H9 (cell line): Measurements from ENCODE around the gene SLC25A48. TPM values are rescaled to one million over a fixed set of nuclear protein-coding genes. Genes with fewer than 3 reads are reported as not detected.

Experiments
- DNase-seq: peaks from one replicate; pipeline ENCODE4 v3.0.0-alpha.2; 2017
- H2AFZ ChIP-seq: one replicate; pipeline ENCODE4 v1.6.1; 2013; ENCODE audit warnings: mild to moderate bottlenecking, low read length, control low read depth, moderate library complexity
- H2AK5ac ChIP-seq: 2 replicates; pipeline ENCODE4 v1.6.1; 2013; ENCODE audit warnings: low read length, control low read depth, mixed read lengths; ENCODE audit not compliant: insufficient read length
- H2BK120ac ChIP-seq: one replicate; pipeline ENCODE4 v1.6.1; 2013; ENCODE audit warnings: low read depth, mild to moderate bottlenecking, low read length, control low read depth, inconsistent platforms; ENCODE audit not compliant: poor library complexity, severe bottlenecking
- H2BK12ac ChIP-seq: 2 replicates; pipeline ENCODE4 v1.6.1; 2013; ENCODE audit warnings: low read length, control low read depth, mixed read lengths, low read depth; ENCODE audit not compliant: insufficient read length
- H2BK15ac ChIP-seq: 2 replicates; pipeline ENCODE4 v1.6.1; 2013; ENCODE audit warnings: low read depth, low read length, control low read depth
- H2BK20ac ChIP-seq: one replicate; pipeline ENCODE4 v1.6.1; 2013; ENCODE audit warnings: low read depth, mild to moderate bottlenecking, low read length, control low read depth, inconsistent platforms; ENCODE audit not compliant: poor library complexity, severe bottlenecking
- H2BK5ac ChIP-seq: 2 replicates; pipeline ENCODE4 v1.6.1; 2013; ENCODE audit warnings: low read length, control low read depth, mixed read lengths; ENCODE audit not compliant: insufficient read length
- H3K14ac ChIP-seq: 2 replicates; pipeline ENCODE4 v1.6.1; 2013; ENCODE audit warnings: low read length, control low read depth; ENCODE audit not compliant: insufficient read depth
- H3K18ac ChIP-seq: 2 replicates; pipeline ENCODE4 v1.6.1; 2013; ENCODE audit warnings: low read depth, mild to moderate bottlenecking, mixed read lengths, low read length, control low read depth; ENCODE audit not compliant: insufficient read length
- H3K23ac ChIP-seq: 2 replicates; pipeline ENCODE4 v1.6.1; 2013; ENCODE audit warnings: low read length, control low read depth, mixed read lengths, low read depth; ENCODE audit not compliant: insufficient read length
- H3K23me2 ChIP-seq: 2 replicates; pipeline ENCODE4 v1.6.1; 2013; ENCODE audit warnings: low read depth, mild to moderate bottlenecking, mixed read lengths, low read length, control low read depth; ENCODE audit not compliant: insufficient read length, poor library complexity, severe bottlenecking
- H3K27ac ChIP-seq: 2 replicates; pipeline ENCODE4 v1.5.1; 2013; ENCODE audit warnings: low read length, control low read depth, mixed read lengths, low read depth; ENCODE audit not compliant: insufficient read length
- H3K27me3 ChIP-seq: 2 replicates; pipeline ENCODE4 v1.6.1; 2013; ENCODE audit warnings: low read length, control low read depth, inconsistent platforms; ENCODE audit not compliant: insufficient read depth
- H3K4ac ChIP-seq: 2 replicates; pipeline ENCODE4 v1.6.1; 2013; ENCODE audit warnings: low read depth, mild to moderate bottlenecking, control low read depth, inconsistent platforms, low read length, moderate library complexity
- H3K4me1 ChIP-seq: 2 replicates; pipeline ENCODE4 v1.6.1; 2013; ENCODE audit warnings: low read length, control low read depth, inconsistent platforms; ENCODE audit not compliant: insufficient read depth
- H3K4me2 ChIP-seq: 2 replicates; pipeline ENCODE4 v1.6.1; 2013; ENCODE audit warnings: low read length, control low read depth, mixed read lengths; ENCODE audit not compliant: insufficient read length, insufficient read depth
- H3K56ac ChIP-seq: 2 replicates; pipeline ENCODE4 v1.6.1; 2013; ENCODE audit warnings: low read depth, mild to moderate bottlenecking, mixed read lengths, low read length, control low read depth; ENCODE audit not compliant: insufficient read length
- H3K79me1 ChIP-seq: 2 replicates; pipeline ENCODE4 v1.6.1; 2013; ENCODE audit warnings: low read depth, mild to moderate bottlenecking, moderate library complexity, low read length, control low read depth, inconsistent platforms; ENCODE audit not compliant: insufficient read depth, poor library complexity, severe bottlenecking
- H3K79me2 ChIP-seq: 2 replicates; pipeline ENCODE4 v1.6.1; 2013; ENCODE audit warnings: low read length, control low read depth, inconsistent platforms; ENCODE audit not compliant: insufficient read depth
- H3K9ac ChIP-seq: 2 replicates; pipeline ENCODE4 v1.6.1; 2013; ENCODE audit warnings: low read length, control low read depth, mixed read lengths; ENCODE audit not compliant: insufficient read length; ENCODE audit errors: extremely low read depth
- H3K9me3 ChIP-seq: one replicate; pipeline ENCODE4 v1.6.1; 2013; ENCODE audit warnings: low read depth, low read length, inconsistent platforms; ENCODE audit not compliant: control insufficient read depth
- H3T11ph ChIP-seq: one replicate; pipeline ENCODE4 v1.6.1; 2013; ENCODE audit warnings: mild to moderate bottlenecking, low read length, control low read depth, inconsistent platforms
- H4K20me1 ChIP-seq: one replicate; pipeline ENCODE4 v1.6.1; 2013; ENCODE audit not compliant: control insufficient read depth, insufficient read length, insufficient read depth
- H4K5ac ChIP-seq: 2 replicates; pipeline ENCODE4 v1.6.1; 2013; ENCODE audit warnings: low read depth, mild to moderate bottlenecking, mixed read lengths, low read length, control low read depth; ENCODE audit not compliant: insufficient read length
- H4K8ac ChIP-seq: replicated peaks from 2 replicates; pipeline ENCODE4 v1.6.1; 2013; ENCODE audit warnings: low read length, control low read depth, mixed read lengths, low read depth; ENCODE audit not compliant: insufficient read length
- H4K91ac ChIP-seq: 2 replicates; pipeline ENCODE4 v1.6.1; 2013; ENCODE audit warnings: low read depth, mild to moderate bottlenecking, moderate library complexity, mixed read lengths, low read length, control low read depth; ENCODE audit not compliant: insufficient read length
- H3K27ac Mint-ChIP-seq, 3 experiments: 2 replicates in 2 of 3; 3 replicates in 1 of 3; pipeline ENCODE4 v1.8.0; 2020 to 2021; ENCODE audit warnings: mixed read lengths in 3 of 3, mild to moderate bottlenecking in 1 of 3, moderate library complexity in 1 of 3
- H3K27me3 Mint-ChIP-seq: 2 replicates; pipeline ENCODE4 v1.8.0; 2021; ENCODE audit warnings: low read depth, mild to moderate bottlenecking, moderate library complexity, mixed read lengths
- H3K36me3 Mint-ChIP-seq, 3 experiments: 2 replicates in 2 of 3; 3 replicates in 1 of 3; pipeline ENCODE4 v1.8.0; 2020 to 2021; ENCODE audit warnings: low read depth in 3 of 3, mixed read lengths in 3 of 3; ENCODE audit not compliant: insufficient read depth in 1 of 3
- H3K4me1 Mint-ChIP-seq, 2 experiments: 2 replicates each; pipeline ENCODE4 v1.8.0; 2020; ENCODE audit warnings: mixed read lengths in 2 of 2
- H3K4me3 Mint-ChIP-seq, 2 experiments: 2 replicates in 1 of 2; 3 replicates in 1 of 2; pipeline ENCODE4 v1.8.0; 2020 to 2021; ENCODE audit warnings: mild to moderate bottlenecking in 2 of 2, mixed read lengths in 2 of 2, moderate library complexity in 1 of 2
- H3K9me3 Mint-ChIP-seq, 2 experiments: 2 replicates in 1 of 2; 3 replicates in 1 of 2; pipeline ENCODE4 v1.8.0; 2020; ENCODE audit warnings: mild to moderate bottlenecking in 2 of 2, mixed read lengths in 2 of 2, moderate library complexity in 1 of 2
- CTCF ChIP-seq: fragments of 200-600 bp; sonication (generic); conservative IDR thresholded peaks from 3 replicates; pipeline ENCODE4 v1.8.0; 2021; ENCODE audit warnings: antibody characterized with exemption, mild to moderate bottlenecking
- WGBS: extraction: QIAGEN DNeasy Blood & Tissue Kit; methylation state at CpG from one replicate; pipeline ENCODE4 v1.1.7; 2013; ENCODE audit warnings: missing lambda C conversion rate, low lambda C conversion rate, mixed read lengths; ENCODE audit not compliant: insufficient read length; ENCODE audit errors: extremely low coverage; 5-methylcytosine and 5-hydroxymethylcytosine counted together
- total RNA-seq: library from RNA; stranded (reverse); gene quantifications from 2 replicates; pipeline ENCODE4 v1.2.1, GENCODE V29; 2021

SLC25A48 gene
- total RNA-seq, 1 experiment from 2014 or later, result 0.66 TPM

GRCh38 chr5:135814316-135814715, 20.1 kb upstream of the SLC25A48 start:
- Histone ChIP-seq H3K4ac (no peak overlapping the region), H2BK20ac (no peak overlapping the region), H3K4me1 (no peaks in the 10 kb centered on the region), H4K20me1 (no peaks in the 10 kb centered on the region), H2AFZ (no peak overlapping the region), H3K18ac (no peak overlapping the region), H4K91ac (no peak overlapping the region), H4K5ac (no peak overlapping the region), H3K79me1 (no peaks in the 10 kb centered on the region), H4K8ac (no peak overlapping the region), H3K79me2 (no peaks in the 10 kb centered on the region), H3K27me3 (no peaks in the 10 kb centered on the region), H2AK5ac (no peak overlapping the region), H3K14ac (no peak overlapping the region), H3K9me3 (no peaks in the 10 kb centered on the region), H3K23ac (no peak overlapping the region), H3K9ac (no peak overlapping the region), H2BK5ac (no peak overlapping the region), H2BK120ac (no peak overlapping the region), H3K27ac (no peak overlapping the region), H3T11ph (no peak overlapping the region), H3K23me2 (no peaks in the 10 kb centered on the region), H2BK12ac (no peak overlapping the region), H3K4me2 (no peak overlapping the region), H3K56ac (no peak overlapping the region), H2BK15ac (no peak overlapping the region)
- Mint-ChIP-seq H3K27ac (peak overlapping the region in 1 of 3 experiments; percentile 49; a peak in 1 of 7 replicates), H3K9me3 (peaks cover 2 to 3% of the 10 kb centered on the region in 2 experiments; a peak in 4 of 5 replicates), H3K4me1 (peaks cover 10 to 23% of the 10 kb centered on the region in 2 experiments), H3K27me3 (peaks cover 12% of the 10 kb centered on the region), H3K4me3 (no peak overlapping the region), H3K36me3 (peaks cover 0 to 4% (median 1%) of the 10 kb centered on the region in 3 experiments; a peak in 4 of 7 replicates)
- no peak for DNase-seq
- WGBS, result no CpG with 5 or more reads among the region's 3 CpGs
- TF ChIP-seq CTCF, result no peak
